Measurements from ENCODE around the gene CACNA2D3. TPM values are rescaled to one million over a fixed set of nuclear protein-coding genes. Genes with fewer than 3 reads are reported as not detected.

Gene CACNA2D3
- total RNA-seq, 2 donors from 2014 or later: not detected

GRCh38 chr3:54146506-54147239 is 24.3 kb downstream of the CACNA2D3 start:
- no peaks in the 10 kb centered on the region for H3K36me3 Mint-ChIP-seq
- DNase-seq (ENCODE audit: low spot score in 2 of 2) (no peak), ATAC-seq (peak in 1 of 2 donors; percentile 22)
- no peak overlapping the region for H3K27ac Mint-ChIP-seq
- H3K9me3 Mint-ChIP-seq: no peaks in the 10 kb centered on the region

- ATAC-seq: no peak
- Mint-ChIP-seq H3K27ac (no peak overlapping the region), H3K36me3 (no peaks in the 10 kb centered on the region), H3K9me3 (no peaks in the 10 kb centered on the region)
- DNase-seq (ENCODE audit: low spot score in 2 of 2): no peak
Observed at GRCh38 chr3:54150864-54151467, 28.6 kb downstream of the CACNA2D3 start.

GRCh38 chr3:54153477-54153876 is 31.1 kb downstream of the CACNA2D3 start:
- DNase-seq (ENCODE audit: low spot score in 2 of 2) (no peak), ATAC-seq (no peak)
- no peaks in the 10 kb centered on the region for H3K9me3 Mint-ChIP-seq
- no peaks in the 10 kb centered on the region for H3K36me3 Mint-ChIP-seq
- H3K27ac Mint-ChIP-seq: no peak overlapping the region

GRCh38 chr3:54157860-54158259 is 35.5 kb downstream of the CACNA2D3 start:
- DNase-seq (ENCODE audit: low spot score in 2 of 2) (no peak), ATAC-seq (no peak)
- H3K36me3 Mint-ChIP-seq: no peaks in the 10 kb centered on the region
- no peaks in the 10 kb centered on the region for H3K9me3 Mint-ChIP-seq
- no peak overlapping the region for H3K27ac Mint-ChIP-seq

GRCh38 chr3:54159917-54160316 is 37.6 kb downstream of the CACNA2D3 start:
- DNase-seq (ENCODE audit: low spot score in 2 of 2) (no peak), ATAC-seq (no peak)
- Mint-ChIP-seq H3K36me3 (no peaks in the 10 kb centered on the region), H3K27ac (no peak overlapping the region), H3K9me3 (no peaks in the 10 kb centered on the region)

- Mint-ChIP-seq H3K9me3 (peaks cover 0 to 8% of the 10 kb centered on the region in 2 donors), H3K36me3 (no peaks in the 10 kb centered on the region), H3K27ac (no peak overlapping the region)
- ATAC-seq (no peak), DNase-seq (ENCODE audit: low spot score in 2 of 2) (no peak)
Observed at GRCh38 chr3:54163441-54163840, 41.1 kb downstream of the CACNA2D3 start.

GRCh38 chr3:54164192-54164975 is 42.0 kb downstream of the CACNA2D3 start:
- Mint-ChIP-seq H3K27ac (no peak overlapping the region), H3K36me3 (no peaks in the 10 kb centered on the region), H3K9me3 (peaks cover 0 to 8% of the 10 kb centered on the region in 2 donors)
- DNase-seq (ENCODE audit: low spot score in 2 of 2) (no peak), ATAC-seq (no peak)

GRCh38 chr3:54165865-54166264 is 43.5 kb downstream of the CACNA2D3 start:
- DNase-seq (ENCODE audit: low spot score in 2 of 2): no peak
- H3K27ac Mint-ChIP-seq: no peak overlapping the region
- H3K9me3 Mint-ChIP-seq: peaks cover 0 to 8% of the 10 kb centered on the region in 2 donors
- no peaks in the 10 kb centered on the region for H3K36me3 Mint-ChIP-seq
- ATAC-seq: no peak

GRCh38 chr3:54167999-54168398 is 45.6 kb downstream of the CACNA2D3 start:
- ATAC-seq (no peak), DNase-seq (ENCODE audit: low spot score in 2 of 2) (no peak)
- Mint-ChIP-seq H3K9me3 (peaks cover 0 to 8% of the 10 kb centered on the region in 2 donors), H3K36me3 (no peaks in the 10 kb centered on the region), H3K27ac (no peak overlapping the region)

- Mint-ChIP-seq H3K9me3 (peaks cover 0 to 8% of the 10 kb centered on the region in 2 donors), H3K27ac (no peak overlapping the region), H3K36me3 (no peaks in the 10 kb centered on the region)
- ATAC-seq (no peak), DNase-seq (ENCODE audit: low spot score in 2 of 2) (no peak)
Observed at GRCh38 chr3:54168451-54168850, 46.1 kb downstream of the CACNA2D3 start.

- no peaks in the 10 kb centered on the region for H3K36me3 Mint-ChIP-seq
- peaks cover 0 to 8% of the 10 kb centered on the region in 2 donors for H3K9me3 Mint-ChIP-seq
- ATAC-seq (no peak), DNase-seq (ENCODE audit: low spot score in 2 of 2) (no peak)
- H3K27ac Mint-ChIP-seq: no peak overlapping the region
Observed at GRCh38 chr3:54169524-54169923, 47.2 kb downstream of the CACNA2D3 start.

- Mint-ChIP-seq H3K9me3 (peaks cover 0 to 7% of the 10 kb centered on the region in 2 donors), H3K36me3 (no peaks in the 10 kb centered on the region), H3K27ac (no peak overlapping the region)
- no peak for ATAC-seq
- no peak for DNase-seq (ENCODE audit: low spot score in 2 of 2)
Observed at GRCh38 chr3:54171509-54171908, 49.2 kb downstream of the CACNA2D3 start.

GRCh38 chr3:54171951-54172350 is 49.6 kb downstream of the CACNA2D3 start:
- Mint-ChIP-seq H3K36me3 (no peaks in the 10 kb centered on the region), H3K27ac (no peak overlapping the region), H3K9me3 (peaks cover 0 to 3% of the 10 kb centered on the region in 2 donors)
- DNase-seq (ENCODE audit: low spot score in 2 of 2): no peak
- no peak for ATAC-seq

- no peak for ATAC-seq
- DNase-seq (ENCODE audit: low spot score in 2 of 2): no peak
- no peaks in the 10 kb centered on the region for H3K36me3 Mint-ChIP-seq
- H3K9me3 Mint-ChIP-seq: no peaks in the 10 kb centered on the region
- H3K27ac Mint-ChIP-seq: no peak overlapping the region
Observed at GRCh38 chr3:54173371-54173770, 51.0 kb downstream of the CACNA2D3 start.

- no peak for DNase-seq (ENCODE audit: low spot score in 2 of 2)
- ATAC-seq: no peak
- H3K9me3 Mint-ChIP-seq: no peaks in the 10 kb centered on the region
- H3K27ac Mint-ChIP-seq: no peak overlapping the region
- no peaks in the 10 kb centered on the region for H3K36me3 Mint-ChIP-seq
Observed at GRCh38 chr3:54176106-54176505, 53.8 kb downstream of the CACNA2D3 start.

- DNase-seq (ENCODE audit: low spot score in 2 of 2): no peak
- Mint-ChIP-seq H3K27ac (no peak overlapping the region), H3K36me3 (no peaks in the 10 kb centered on the region), H3K9me3 (no peaks in the 10 kb centered on the region)
- no peak for ATAC-seq
Observed at GRCh38 chr3:54177816-54178215, 55.5 kb downstream of the CACNA2D3 start.

GRCh38 chr3:54178376-54178775 is 56.0 kb downstream of the CACNA2D3 start:
- H3K9me3 Mint-ChIP-seq: no peaks in the 10 kb centered on the region
- ATAC-seq (no peak), DNase-seq (ENCODE audit: low spot score in 2 of 2) (no peak)
- H3K27ac Mint-ChIP-seq: no peak overlapping the region
- H3K36me3 Mint-ChIP-seq: no peaks in the 10 kb centered on the region
